Lung (tissue), 12 donors: ENCODE results near the gene KANTR. TPM values are rescaled to one million over a fixed set of nuclear protein-coding genes. Genes with fewer than 3 reads are reported as not detected.

Experiments
- ATAC-seq: fragments of 200-7000 bp; cut with Tn5 transposase; one replicate; pipeline ENCODE4 v1.9.1; 2020; ENCODE audit warnings: moderate number of reproducible peaks; ENCODE audit not compliant: insufficient read depth, low FRiP score
- DNase-seq, 3 donors: peaks; one replicate each; pipeline ENCODE4 v3.0.0-alpha.2; 2013 to 2017
- H3K27ac ChIP-seq, 2 donors: one replicate each; pipeline ENCODE4 v1.5.1; 2013; ENCODE audit warnings: mild to moderate bottlenecking in 2 of 2, moderate library complexity in 2 of 2, control low read depth in 1 of 2, inconsistent platforms in 1 of 2, low read depth in 1 of 2, low read length in 1 of 2
- H3K27me3 ChIP-seq, 3 donors: one replicate each; pipeline ENCODE4 v1.5.1; 2013; ENCODE audit warnings: low read length in 2 of 3; ENCODE audit not compliant: control insufficient read depth in 3 of 3, insufficient read depth in 3 of 3
- H3K36me3 ChIP-seq, 4 donors: one replicate each; pipeline ENCODE4 v1.5.1; 2013; ENCODE audit warnings: low read length in 4 of 4, mild to moderate bottlenecking in 1 of 4, moderate library complexity in 1 of 4; ENCODE audit not compliant: control insufficient read depth in 4 of 4, insufficient read depth in 4 of 4
- H3K4me1 ChIP-seq, 5 donors: one replicate each; pipeline ENCODE4 v1.5.1; 2013; ENCODE audit warnings: low read length in 5 of 5, mild to moderate bottlenecking in 2 of 5, moderate library complexity in 1 of 5; ENCODE audit not compliant: control insufficient read depth in 5 of 5, insufficient read depth in 5 of 5
- H3K4me3 ChIP-seq: one replicate; pipeline ENCODE4 v1.5.1; 2013; ENCODE audit warnings: mild to moderate bottlenecking, control low read depth, moderate library complexity
- H3K9ac ChIP-seq, 2 donors: one replicate each; pipeline ENCODE4 v1.5.1; 2013; ENCODE audit warnings: low read length in 2 of 2, control low read depth in 1 of 2; ENCODE audit not compliant: insufficient read depth in 1 of 2
- H3K9me3 ChIP-seq, 4 donors: one replicate each; pipeline ENCODE4 v1.5.1; 2013; ENCODE audit warnings: low read length in 3 of 4, mild to moderate bottlenecking in 1 of 4, moderate library complexity in 1 of 4; ENCODE audit not compliant: control insufficient read depth in 4 of 4, insufficient read depth in 3 of 4
- WGBS, 2 donors: extraction: QIAGEN DNeasy Blood & Tissue Kit; methylation state at CpG; one replicate each; pipeline ENCODE4 v1.1.7; 2013; 5-methylcytosine and 5-hydroxymethylcytosine counted together
- polyA plus RNA-seq, 2 donors: library from polyadenylated mRNA; stranded (reverse); fragments of 200-250 nt; gene quantifications; one replicate each; pipeline ENCODE4 v1.2.1, GENCODE V29; 2013
- total RNA-seq, 2 donors: library from RNA; depleted of rRNA in 1 of 2; stranded (reverse); fragments of >200 nt in 1 of 2; gene quantifications; one replicate each; pipeline ENCODE4 v1.2.1, GENCODE V29; 2014 to 2021
- TF ChIP-seq, protein P1 (sequence below): IDR thresholded peaks from 2 replicates; pipeline ENCODE4 v1.5.1; 2012; ENCODE audit warnings: mild to moderate bottlenecking; ENCODE audit errors: control extremely low read depth, extremely low read depth
- donor health status: control.
- donor health status: control.
- donor health status: Bipolar disorder and iron deficiency.
- donor health status: healthy.
- donor health status: DM: yes; HTN: yes; CAD: no.

Gene KANTR
- total and polyA plus RNA-seq, 4 donors, result 1.4 to 30.5 (median 9.7) TPM

DNA sequence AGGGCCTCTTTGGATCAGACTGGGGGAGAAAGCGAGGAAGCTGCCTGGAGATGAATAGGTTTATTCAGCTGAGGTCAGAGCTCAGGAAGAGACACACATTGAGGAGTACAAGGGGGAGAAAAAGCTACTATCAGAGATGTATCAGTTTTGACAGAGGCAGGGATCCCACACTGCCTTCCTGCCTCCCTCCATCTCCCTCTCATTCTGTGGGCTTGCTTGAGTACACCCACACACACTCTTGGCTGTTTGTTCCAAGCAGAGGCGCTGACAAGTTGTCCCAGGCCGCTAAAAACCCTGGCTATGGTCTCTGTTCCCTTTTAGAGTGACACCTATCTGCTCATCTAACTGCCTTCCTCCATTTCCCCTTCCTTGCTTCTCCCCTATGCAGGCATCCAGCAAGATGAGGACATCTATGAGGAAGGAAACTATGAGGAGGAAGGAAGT is 6.5 kb upstream of the KANTR start:
- DNase-seq, result no peak
- Histone ChIP-seq H3K4me1 (peaks cover 0 to 8% (median 0%) of the 10 kb centered on the region in 5 donors), H3K4me3 (no peak overlapping the region), H3K27me3 (peaks cover 0 to 22% (median 22%) of the 10 kb centered on the region in 3 donors), H3K27ac (peak overlapping the region; percentile 31 to 86), H3K9me3 (peaks cover 0 to 3% (median 0%) of the 10 kb centered on the region in 4 donors), H3K9ac (no peak overlapping the region), H3K36me3 (peaks cover 3 to 15% (median 3%) of the 10 kb centered on the region in 4 donors)
- no peak for ATAC-seq
- 72 to 81% methylated on average over 3 of the region's 3 CpGs for WGBS, 2 donors
- TF ChIP-seq, protein P1, sequence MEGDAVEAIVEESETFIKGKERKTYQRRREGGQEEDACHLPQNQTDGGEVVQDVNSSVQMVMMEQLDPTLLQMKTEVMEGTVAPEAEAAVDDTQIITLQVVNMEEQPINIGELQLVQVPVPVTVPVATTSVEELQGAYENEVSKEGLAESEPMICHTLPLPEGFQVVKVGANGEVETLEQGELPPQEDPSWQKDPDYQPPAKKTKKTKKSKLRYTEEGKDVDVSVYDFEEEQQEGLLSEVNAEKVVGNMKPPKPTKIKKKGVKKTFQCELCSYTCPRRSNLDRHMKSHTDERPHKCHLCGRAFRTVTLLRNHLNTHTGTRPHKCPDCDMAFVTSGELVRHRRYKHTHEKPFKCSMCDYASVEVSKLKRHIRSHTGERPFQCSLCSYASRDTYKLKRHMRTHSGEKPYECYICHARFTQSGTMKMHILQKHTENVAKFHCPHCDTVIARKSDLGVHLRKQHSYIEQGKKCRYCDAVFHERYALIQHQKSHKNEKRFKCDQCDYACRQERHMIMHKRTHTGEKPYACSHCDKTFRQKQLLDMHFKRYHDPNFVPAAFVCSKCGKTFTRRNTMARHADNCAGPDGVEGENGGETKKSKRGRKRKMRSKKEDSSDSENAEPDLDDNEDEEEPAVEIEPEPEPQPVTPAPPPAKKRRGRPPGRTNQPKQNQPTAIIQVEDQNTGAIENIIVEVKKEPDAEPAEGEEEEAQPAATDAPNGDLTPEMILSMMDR, result no peak

DNA sequence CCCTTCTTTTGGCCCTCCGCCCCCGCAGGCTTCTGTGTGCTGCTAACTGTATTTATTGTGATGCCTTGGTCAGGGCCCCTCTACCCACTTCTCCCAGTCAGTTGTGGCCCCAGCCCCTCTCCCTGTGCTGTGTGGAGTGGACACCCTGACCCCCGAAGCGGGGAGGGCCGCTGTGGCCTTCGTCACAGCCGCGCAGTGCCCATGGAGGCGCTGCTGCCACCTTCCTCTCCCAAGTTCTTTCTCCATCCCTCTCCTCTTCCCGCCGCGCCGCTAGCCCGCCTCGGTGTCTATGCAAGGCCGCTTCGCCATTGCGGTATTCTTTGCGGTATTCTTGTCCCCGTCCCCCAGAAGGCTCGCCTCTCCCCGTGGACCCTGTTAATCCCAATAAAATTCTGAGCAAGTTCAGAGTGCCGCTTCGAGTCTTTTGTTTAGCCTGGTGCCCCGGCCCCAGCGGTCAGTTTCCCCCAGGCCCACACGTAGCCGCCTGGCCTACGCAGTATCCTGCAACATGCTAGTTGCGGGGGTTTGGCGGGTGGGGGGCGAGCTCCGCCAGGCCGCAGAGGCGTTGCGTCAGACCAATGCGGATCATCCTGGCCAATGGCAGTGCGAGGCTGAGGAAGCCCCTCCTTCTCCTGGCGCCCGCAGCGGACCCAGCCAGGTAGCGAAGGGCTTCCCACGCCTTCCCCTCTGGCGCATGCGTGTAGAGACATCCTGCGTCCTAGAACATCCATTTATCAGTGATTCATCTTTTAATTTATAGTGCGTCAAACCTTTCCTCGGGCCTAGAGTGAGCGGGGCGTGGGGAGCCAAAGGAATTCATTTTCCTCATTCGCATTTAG is 5.6 kb upstream of the KANTR start:
- Histone ChIP-seq H3K27me3 (peaks cover 0 to 22% (median 22%) of the 10 kb centered on the region in 3 donors), H3K4me1 (peaks cover 0 to 6% (median 0%) of the 10 kb centered on the region in 5 donors), H3K4me3 (no peak overlapping the region), H3K36me3 (peaks cover 3 to 15% (median 3%) of the 10 kb centered on the region in 4 donors), H3K27ac (peak overlapping the region; percentile 34 to 93), H3K9me3 (peaks cover 0 to 3% (median 0%) of the 10 kb centered on the region in 4 donors), H3K9ac (peak overlapping the region; percentile 43 to 78)
- TF ChIP-seq, protein P1, result no peak
- ATAC-seq (peak; percentile 67), DNase-seq (peak; percentile 85 to 88 (median 88))
- 20 to 46% methylated on average over 49 to 51 of the region's 51 CpGs for WGBS, 2 donors

DNA sequence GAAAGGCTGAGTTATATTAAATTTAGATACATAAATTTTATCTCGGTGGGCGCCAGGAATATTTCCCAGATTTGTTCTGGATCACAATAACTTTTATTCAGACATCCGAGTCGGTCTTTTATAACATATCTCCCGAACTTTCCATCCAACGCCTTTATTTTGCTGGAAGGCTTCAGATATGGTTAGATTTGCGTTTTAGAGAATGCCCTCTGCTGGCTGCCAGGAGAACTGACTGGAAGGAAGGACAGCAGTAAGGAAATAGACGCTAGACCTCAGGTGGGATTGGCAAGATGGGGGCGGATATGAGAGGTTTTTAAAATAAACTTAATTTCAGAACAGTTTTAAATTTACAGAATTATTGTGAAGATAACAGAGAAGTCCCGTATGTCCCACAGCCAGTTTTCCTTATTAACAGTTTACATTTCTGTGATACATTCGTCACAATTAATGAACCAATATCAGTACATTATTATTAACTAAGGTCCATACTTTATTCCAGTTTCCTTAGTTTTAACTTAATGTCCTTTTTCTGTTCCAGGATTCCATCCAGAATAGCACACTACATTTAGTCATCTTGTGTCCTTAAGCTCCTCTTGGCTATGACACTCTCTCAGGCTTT is 4.6 kb upstream of the KANTR start:
- no peak overlapping the region for H3K4me3 ChIP-seq
- peak; percentile 61 to 78 (median 69) for DNase-seq
- no peaks in the 10 kb centered on the region for H3K9me3 ChIP-seq
- peak overlapping the region in 1 of 2 donors; percentile 78 for H3K9ac ChIP-seq
- 10 to 19% methylated on average over 11 of the region's 11 CpGs for WGBS, 2 donors
- peaks cover 3 to 15% (median 3%) of the 10 kb centered on the region in 4 donors for H3K36me3 ChIP-seq
- H3K4me1 ChIP-seq, result no peaks in the 10 kb centered on the region
- H3K27ac ChIP-seq, result peak overlapping the region in 1 of 2 donors; percentile 93
- H3K27me3 ChIP-seq, result peaks cover 0 to 23% (median 19%) of the 10 kb centered on the region in 3 donors
- no peak for ATAC-seq
- TF ChIP-seq, protein P1, result peak; percentile 53
